OCI-M1 (cell line): ENCODE measurements around the gene KIAA1671.
A peak's percentile ranks its signal among the peaks of the same experiment; 100 is the strongest.
"Not testable (repeated sequence)": the region's sequence is repeated elsewhere in the genome, so short reads cannot be mapped to it uniquely, and the experiment has no call there.

ENCODE experiments used
- DNase-seq: peaks from one replicate; lab custom pipeline; 2025; lab: John Stamatoyannopoulos, UW

Gene KIAA1671

DNA sequence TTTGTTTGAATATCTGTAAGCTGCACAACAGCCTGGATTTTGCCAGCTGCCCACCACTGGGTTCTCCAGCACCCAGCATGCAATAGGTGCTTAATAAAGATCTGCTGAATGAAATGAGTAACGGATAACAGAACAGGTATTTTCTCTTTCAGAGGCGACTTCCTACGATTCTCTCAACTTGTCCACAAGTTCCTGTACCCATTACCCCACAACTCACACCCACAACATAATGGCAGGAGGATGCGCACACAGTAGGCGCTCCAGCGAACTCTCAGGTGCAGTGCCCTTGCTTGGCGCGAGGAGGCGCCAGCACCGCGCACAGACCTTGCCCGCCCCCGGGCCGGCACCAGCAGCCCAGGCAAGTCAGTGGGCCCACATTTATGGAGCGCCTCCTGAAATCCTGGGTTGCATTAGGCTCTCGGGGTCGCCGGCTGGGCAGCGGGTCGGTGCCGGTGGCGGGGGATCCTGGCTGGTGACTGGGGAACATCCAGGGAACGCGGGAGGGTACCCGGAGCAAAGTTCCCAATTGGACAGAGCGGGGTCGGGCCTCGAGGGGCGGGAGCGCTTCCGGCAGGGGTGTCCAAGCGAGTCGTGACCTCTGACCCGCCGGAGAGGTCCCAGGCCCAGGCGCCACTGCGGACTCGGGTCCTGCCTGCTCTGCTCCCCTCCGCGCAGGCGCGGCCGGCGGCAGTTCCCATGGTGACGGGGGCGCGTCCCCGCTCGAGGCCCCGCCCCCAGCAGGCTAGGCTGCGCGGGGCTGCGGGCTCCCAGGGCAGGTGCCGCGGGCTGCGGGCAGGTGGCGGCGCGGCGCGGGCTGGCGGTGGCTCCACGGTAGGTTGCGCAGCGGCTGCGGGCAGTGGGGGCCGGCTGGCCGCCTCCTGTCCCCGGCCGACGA lies at the start of gene KIAA1671:
Gene KIAA1671, plus strand, starts transcription at position 775 of the 895 bp plus-strand sequence. CDS start 75,284 bp downstream, outside the sequence.
- DNase-seq: peak; percentile 94

DNA sequence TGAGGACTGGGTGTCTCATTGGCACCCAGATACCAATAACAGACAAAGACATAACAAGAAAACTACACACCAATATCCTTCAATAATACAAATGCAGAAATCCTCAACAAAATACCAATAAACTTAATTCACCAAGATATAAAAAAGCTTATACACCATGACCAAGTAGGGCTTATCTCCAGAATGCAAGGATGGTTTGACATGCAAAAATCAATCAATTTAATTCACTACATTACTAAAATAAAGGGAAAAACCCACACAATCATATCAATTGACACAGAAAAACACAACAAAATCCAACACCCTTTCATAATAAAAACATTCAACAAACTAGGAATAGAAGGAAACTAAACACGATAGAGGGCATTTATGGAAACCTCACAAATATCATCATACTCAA lies 46.6 kb upstream of the KIAA1671 start:
- DNase-seq: no peak

- not testable (repeated sequence) for DNase-seq
Observed at GRCh38 chr22:24907101-24907500, 45.4 kb upstream of the KIAA1671 start.

GRCh38 chr22:24920029-24920428 lies 32.5 kb upstream of the KIAA1671 start:
- DNase-seq: no peak

- DNase-seq: no peak
Observed at GRCh38 chr22:24925586-24926427, 26.7 kb upstream of the KIAA1671 start.

DNA sequence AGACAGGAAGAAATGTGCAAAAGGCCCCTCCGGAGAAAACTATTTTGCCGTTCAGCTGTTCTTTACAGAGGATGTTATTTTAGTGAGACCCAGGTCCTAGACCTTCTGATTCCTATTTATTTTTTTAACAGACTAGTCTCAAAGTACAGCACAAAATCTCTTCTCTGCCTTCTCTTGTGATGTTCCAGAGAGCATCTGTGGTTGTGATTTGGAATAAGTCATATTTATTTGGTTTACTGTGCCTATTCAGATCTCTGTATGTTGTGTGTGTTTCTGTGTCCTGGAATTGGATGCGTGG lies 26.1 kb upstream of the KIAA1671 start:
- DNase-seq: no peak

- no peak for DNase-seq
Observed at GRCh38 chr22:24926849-24927579, 25.5 kb upstream of the KIAA1671 start.

DNA sequence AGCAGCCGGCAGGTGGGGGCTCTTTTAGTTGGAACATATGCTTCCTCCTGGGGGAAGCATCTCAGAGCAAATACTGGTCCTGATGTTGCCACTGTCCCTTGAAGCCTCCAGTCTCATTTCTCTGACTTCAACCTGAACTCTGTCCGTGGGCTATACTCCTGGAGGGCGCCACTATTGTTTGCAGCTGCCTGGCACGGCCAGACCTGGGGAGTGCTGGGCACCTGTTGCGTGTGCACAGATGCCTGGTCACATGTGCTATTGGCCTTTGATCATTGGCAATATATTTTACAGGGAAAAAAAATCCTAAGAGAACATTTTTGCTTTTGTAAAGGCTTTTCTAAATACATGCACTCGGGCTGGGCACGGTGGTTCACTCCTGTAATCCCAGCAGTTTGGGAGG lies 24.2 kb upstream of the KIAA1671 start:
- no peak for DNase-seq

GRCh38 chr22:24930678-24931077 lies 21.8 kb upstream of the KIAA1671 start:
- DNase-seq: no peak

DNA sequence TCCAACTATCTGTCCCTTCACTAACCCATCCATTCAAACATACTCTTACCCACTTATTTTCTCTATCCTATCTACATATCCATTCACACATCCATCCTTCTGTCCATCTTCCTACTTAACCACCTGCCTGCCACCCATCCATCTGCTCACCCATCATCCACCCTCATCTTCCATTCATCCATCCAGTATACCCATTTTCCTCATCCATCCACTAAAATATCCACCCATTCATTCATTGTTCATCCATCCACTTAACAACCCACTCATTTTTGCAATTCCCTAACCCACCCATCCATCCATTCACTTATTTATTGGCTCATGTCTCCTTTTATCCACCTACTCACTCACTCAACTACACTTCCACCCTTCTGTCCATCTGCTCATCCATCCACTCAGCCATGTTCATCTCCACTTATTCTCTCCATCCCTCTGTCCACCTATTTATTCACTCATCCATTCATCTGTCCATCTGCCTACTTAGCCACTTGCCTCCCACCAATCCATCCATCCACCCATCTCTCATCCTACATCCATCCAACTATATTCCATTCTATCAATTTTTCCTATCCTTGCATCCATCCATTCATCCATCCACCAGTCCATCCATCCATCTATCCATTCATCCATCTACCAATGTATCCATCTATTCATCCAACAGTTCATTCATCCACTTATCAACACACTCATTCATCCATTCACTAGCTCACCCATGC lies 16.6 kb upstream of the KIAA1671 start:
- no peak for DNase-seq

DNA sequence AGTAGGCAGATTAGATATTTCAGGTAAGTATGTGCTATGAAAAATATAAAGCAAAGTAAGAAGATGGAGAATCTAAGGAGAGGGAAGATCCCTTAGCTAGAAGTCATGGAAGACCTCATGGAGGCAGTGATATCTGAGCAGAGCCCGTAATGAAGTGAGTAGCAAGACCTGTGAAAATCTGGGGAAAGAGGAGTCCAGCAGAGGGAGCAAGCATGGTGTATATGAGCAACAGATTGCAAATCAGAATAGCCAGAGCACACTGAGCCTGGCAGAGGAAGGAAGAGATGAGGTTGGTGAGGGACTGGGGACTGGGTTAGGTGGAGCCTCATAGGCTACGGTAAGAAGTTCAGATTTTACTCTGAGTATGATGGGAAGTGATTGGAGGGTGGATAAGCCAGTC lies 15.4 kb upstream of the KIAA1671 start:
- peak; percentile 41 for DNase-seq

DNA sequence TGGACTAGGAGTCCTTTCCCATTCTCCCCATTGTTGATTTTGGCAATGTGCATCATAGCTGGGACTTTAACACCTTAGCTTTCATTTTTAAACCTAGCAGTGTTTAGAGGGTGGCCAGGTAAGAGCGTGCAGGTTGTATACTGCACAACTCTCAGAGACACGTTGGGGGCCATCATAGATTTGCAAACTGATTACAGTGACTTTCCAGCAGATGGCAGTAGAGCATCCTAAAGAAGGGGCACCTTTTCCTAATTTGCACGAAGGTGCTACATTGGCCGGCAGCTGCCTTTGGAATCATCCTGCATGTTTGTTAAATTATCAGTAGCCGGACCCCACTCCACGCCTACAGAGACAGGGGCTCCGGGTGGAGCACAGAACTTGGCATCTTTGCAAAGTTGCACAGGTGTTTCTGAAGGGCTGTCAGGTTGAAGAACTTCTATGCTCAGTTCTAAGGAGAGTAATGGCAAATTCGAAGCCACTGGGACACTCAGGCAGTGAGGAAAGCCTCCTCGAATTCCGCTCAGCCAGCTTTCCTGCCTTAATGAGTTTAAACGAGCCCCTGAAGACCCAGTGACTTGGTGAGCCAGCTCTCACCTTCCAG lies 13.7 kb upstream of the KIAA1671 start:
- peak; percentile 73 for DNase-seq

DNA sequence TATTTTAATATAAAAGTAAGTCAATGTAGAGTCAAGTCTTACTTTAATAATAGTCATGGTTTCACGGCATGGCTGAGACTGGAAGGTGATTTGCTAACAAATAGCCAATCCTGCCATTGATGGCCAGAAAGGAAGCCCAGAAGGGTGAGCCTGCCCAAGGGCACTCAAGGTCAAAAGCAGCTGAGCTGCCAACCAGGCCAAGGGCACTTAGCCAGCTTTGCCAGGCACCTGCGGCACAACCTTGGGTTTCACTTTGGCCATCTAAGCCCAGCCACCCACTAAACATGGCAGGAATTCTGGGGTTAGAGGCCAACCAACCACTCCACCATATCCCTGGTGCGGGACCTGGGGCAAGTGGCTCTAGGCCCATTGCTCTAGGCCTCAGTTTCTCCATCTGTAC lies 10.2 kb upstream of the KIAA1671 start:
- DNase-seq: no peak

- DNase-seq: no peak
Observed at GRCh38 chr22:24944217-24944937, 8.1 kb upstream of the KIAA1671 start.

DNA sequence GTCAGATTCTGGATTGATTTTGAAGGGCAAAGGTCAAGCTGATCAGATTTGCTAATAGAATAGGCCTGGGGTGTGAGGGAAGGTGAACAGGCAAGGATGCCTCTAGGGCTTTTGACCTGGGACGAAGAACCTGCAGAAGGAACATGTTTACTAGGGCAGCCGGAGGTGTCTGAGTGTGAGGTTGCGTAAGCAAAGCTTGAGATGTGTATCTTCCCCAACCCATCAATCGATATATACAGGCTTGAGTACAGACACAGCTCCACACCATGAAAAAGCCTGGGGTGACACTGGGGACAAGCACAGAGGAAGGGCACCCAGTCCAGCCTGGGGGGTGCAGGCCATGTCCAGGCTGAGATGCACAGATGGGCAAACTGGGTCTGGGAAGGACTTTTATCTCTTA lies 7.1 kb upstream of the KIAA1671 start:
- DNase-seq: no peak

DNA sequence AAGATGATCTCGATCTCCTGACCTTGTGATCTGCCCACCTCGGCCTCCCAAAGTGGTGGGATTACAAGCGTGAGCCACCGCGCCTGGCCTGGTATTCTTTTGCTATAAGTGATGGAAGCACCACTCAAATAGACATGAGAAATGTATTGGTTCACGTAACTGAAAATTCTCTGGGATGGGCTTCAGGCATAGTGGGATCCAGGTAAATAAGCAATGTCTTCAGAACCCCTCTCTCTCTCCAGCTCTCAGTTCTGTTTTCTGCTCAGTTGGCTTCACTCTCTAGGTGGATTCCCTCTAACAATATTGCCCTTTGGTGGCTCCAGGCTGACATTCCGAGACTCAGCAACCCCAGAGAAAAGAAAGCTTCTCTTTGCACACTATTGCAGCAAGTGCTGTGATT lies 5.1 kb upstream of the KIAA1671 start:
- DNase-seq: no peak

- DNase-seq: no peak
Observed at GRCh38 chr22:24947881-24948280, 4.6 kb upstream of the KIAA1671 start.

GRCh38 chr22:24948356-24949202 lies 3.9 kb upstream of the KIAA1671 start:
- DNase-seq: no peak

DNA sequence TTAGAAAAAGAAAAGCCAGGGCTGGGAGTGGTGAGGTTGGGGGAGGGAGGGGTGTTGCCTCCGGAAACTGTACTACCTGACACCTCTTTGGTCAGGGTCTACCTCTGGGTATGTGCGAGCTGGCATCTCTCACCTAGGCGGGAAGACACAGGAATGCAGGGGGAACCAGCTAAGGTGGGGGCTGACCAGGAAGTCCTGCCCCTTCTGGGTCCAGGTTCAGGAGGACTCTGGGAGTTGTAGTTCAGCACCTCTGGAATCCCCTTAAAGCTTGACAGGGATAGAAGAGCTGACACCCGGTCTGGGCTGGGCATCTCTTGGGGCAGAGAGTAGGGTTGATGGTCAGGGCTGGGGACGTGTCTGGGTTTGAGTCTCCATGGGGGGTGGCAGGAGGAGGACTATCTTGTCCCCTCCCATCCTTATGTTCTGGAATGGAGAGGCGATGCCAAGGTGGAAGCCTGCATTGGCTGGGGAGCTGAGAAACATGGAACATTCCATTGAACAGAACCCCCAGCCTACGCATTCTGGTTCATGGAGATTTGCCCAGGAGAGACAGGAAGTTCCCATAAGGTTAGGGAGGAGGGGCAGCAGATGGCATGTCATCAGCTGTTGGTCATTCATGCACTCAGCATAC lies 2.1 kb upstream of the KIAA1671 start:
- DNase-seq: no peak
